HG02763 (cell line): ENCODE results near the gene TAAR9.

Experiments used
- ATAC-seq: cut with Tn5 transposase; IDR thresholded peaks from one replicate; pipeline ENCODE4 v1.9.1; 2021; ENCODE audit warnings: mild to moderate bottlenecking, moderate library complexity; ENCODE audit not compliant: unreplicated experiment

TAAR9 gene

GRCh38 chr6:132537977-132538376 lies at the start of gene TAAR9:
TSS of gene TAAR9 (plus strand) at chr6:132538277. CDS start at chr6:132538290, 13 bp downstream.
- no peak for ATAC-seq

GRCh38 chr6:132489376-132489775 lies 48.7 kb upstream of the TAAR9 start:
- no peak for ATAC-seq

GRCh38 chr6:132490024-132490423 lies 48.1 kb upstream of the TAAR9 start:
- ATAC-seq: peak; percentile 43

- ATAC-seq: peak; percentile 54
These were observed 47.4 kb upstream of the TAAR9 start for GRCh38 chr6:132490478-132491204.

- ATAC-seq: no peak
These were observed 46.8 kb upstream of the TAAR9 start for GRCh38 chr6:132491303-132491702.

- no peak for ATAC-seq
These were observed 46.2 kb upstream of the TAAR9 start for GRCh38 chr6:132491881-132492280.

GRCh38 chr6:132494954-132495353 lies 43.1 kb upstream of the TAAR9 start:
- no peak for ATAC-seq

GRCh38 chr6:132495604-132496079 lies 42.4 kb upstream of the TAAR9 start:
- ATAC-seq: peak; percentile 44

GRCh38 chr6:132496519-132497180 lies 41.4 kb upstream of the TAAR9 start:
- no peak for ATAC-seq

- peak; percentile 59 for ATAC-seq
These were observed 39.4 kb upstream of the TAAR9 start for GRCh38 chr6:132498638-132499037.

GRCh38 chr6:132499757-132500156 lies 38.3 kb upstream of the TAAR9 start:
- no peak for ATAC-seq

- ATAC-seq: no peak
These were observed 33.3 kb upstream of the TAAR9 start for GRCh38 chr6:132504757-132505156.

GRCh38 chr6:132505158-132505557 lies 32.9 kb upstream of the TAAR9 start:
- ATAC-seq: no peak

GRCh38 chr6:132506461-132506860 lies 31.6 kb upstream of the TAAR9 start:
- ATAC-seq: no peak

GRCh38 chr6:132506869-132507808 lies 30.9 kb upstream of the TAAR9 start:
- ATAC-seq: no peak

- ATAC-seq: no peak
These were observed 26.8 kb upstream of the TAAR9 start for GRCh38 chr6:132511210-132511830.

- ATAC-seq: no peak
These were observed 26.3 kb upstream of the TAAR9 start for GRCh38 chr6:132511831-132512220.

GRCh38 chr6:132512342-132512637 lies 25.8 kb upstream of the TAAR9 start:
- ATAC-seq: no peak

- ATAC-seq: peak; percentile 91
These were observed 25.1 kb upstream of the TAAR9 start, which contains the start of gene STX7 for GRCh38 chr6:132512638-132513632. TSS of gene STX7 (minus strand) at chr6:132513116. CDS start at chr6:132503530, 9,586 bp downstream.
